H1 (cell line): Measurements from ENCODE around the gene CCDC28A. TPM values are rescaled to one million over a fixed set of nuclear protein-coding genes. Genes with fewer than 3 reads are reported as not detected.

ENCODE experiments used
- HDAC2 ChIP-seq, 2 experiments: fragments of 300-600 bp in 1 of 2; sonication (generic) in 1 of 2; IDR thresholded peaks; 2 replicates each; pipeline ENCODE4 v1.6.1; 2011 to 2012; ENCODE audit warnings: low read depth in 2 of 2, low read length in 2 of 2, mild to moderate bottlenecking in 2 of 2, moderate library complexity in 2 of 2, borderline replicate concordance in 1 of 2, inconsistent platforms in 1 of 2
- PHF8 ChIP-seq: fragments of 200-600 bp; sonication (generic); conservative IDR thresholded peaks from 2 replicates; pipeline ENCODE4 v1.7.1; 2012; ENCODE audit warnings: low read depth, mild to moderate bottlenecking, inconsistent platforms, low read length, moderate library complexity
- POLR2A ChIP-seq, 2 experiments: IDR thresholded peaks; 1 replicate in 1 of 2; 2 replicates in 1 of 2; pipeline ENCODE4 v1.6.1; 2011; ENCODE audit warnings: low read depth in 2 of 2, low read length in 2 of 2, mild to moderate bottlenecking in 2 of 2; ENCODE audit errors: control extremely low read depth in 1 of 2
- POU5F1 ChIP-seq: IDR thresholded peaks from 2 replicates; pipeline ENCODE4 v1.6.1; 2011; ENCODE audit warnings: low read depth, mild to moderate bottlenecking, low read length, moderate library complexity
- SIN3A ChIP-seq, 2 experiments: IDR thresholded peaks in 1 of 2; conservative IDR thresholded peaks in 1 of 2; 2 replicates each; pipeline ENCODE4 v1.6.1; 2011 to 2012; ENCODE audit warnings: low read length in 2 of 2, improper control_type of control experiment in 1 of 2, low read depth in 1 of 2, mild to moderate bottlenecking in 1 of 2
- SIRT6 ChIP-seq: IDR thresholded peaks from one replicate; pipeline ENCODE4 v1.7.1; 2012; ENCODE audit warnings: low read length, inconsistent platforms
- TCF12 ChIP-seq: IDR thresholded peaks from 2 replicates; pipeline ENCODE4 v1.6.1; 2011; ENCODE audit warnings: low read depth, mild to moderate bottlenecking, low read length
- YY1 ChIP-seq: IDR thresholded peaks from 2 replicates; pipeline ENCODE4 v1.6.1; 2011; ENCODE audit warnings: low read depth, mild to moderate bottlenecking, low read length
- ZNF274 ChIP-seq: IDR thresholded peaks from 2 replicates; pipeline ENCODE4 v1.7.0; 2012; ENCODE audit warnings: low read length, borderline replicate concordance; ENCODE audit errors: extremely low read depth
- polyA plus RNA-seq, 7 experiments: library from polyadenylated mRNA; depleted of rRNA in 3 of 7; stranded (reverse) in 5 of 7; unstranded in 2 of 7; fragments of >200 nt in 5 of 7; fragments of 200-250 nt in 2 of 7; gene quantifications; 1 replicate in 5 of 7; 2 replicates in 1 of 7; 4 replicates in 1 of 7; pipeline versions ENCODE4 v1.2.1 to v1.2.3, GENCODE V29; 2011 to 2013; ENCODE audit warnings: missing spikeins in 2 of 7, mixed read lengths in 2 of 7
- total RNA-seq: library from RNA; stranded (reverse); fragmentation: NEBNext Ultra II Directional; extraction: Animal tissue kit (Norgen Biotek cat#: 25700); gene quantifications from 2 replicates; pipeline ENCODE4 v1.2.1, GENCODE V29; 2021

CCDC28A gene
- total and polyA plus RNA-seq, 2 of the 8 experiments (the other 6 are each of a cell fraction or from before 2014, with no cell fraction given), result 9.6 to 12.1 TPM

- TF ChIP-seq TCF12 (no peak), YY1 (peak; percentile 39; the same call in 1 of the 2 replicates), HDAC2 (IDR thresholded peaks at IDR 0.05; ENCODE audit: borderline replicate concordance in 1 of 2, low read depth in 2 of 2, low read length in 2 of 2) (peak; percentile 26 to 62; a peak in 2 of 4 replicates), POLR2A (IDR thresholded peaks at IDR 0.05; ENCODE audit: control extremely low read depth in 1 of 2, low read depth in 2 of 2, low read length in 2 of 2) (peak in 1 of 2 experiments; percentile 45; a peak in 1 of 3 replicates), ZNF274 (no peak), PHF8 (peak; percentile 37; the same call in 1 of the 2 replicates), SIRT6 (no peak), POU5F1 (no peak), SIN3A (conservative IDR thresholded peaks at IDR 0.05 in 1 of 2, IDR thresholded peaks at IDR 0.05 in 1 of 2; ENCODE audit: low read depth in 1 of 2, low read length in 2 of 2) (no peak)
These were observed 22.4 kb downstream of the CCDC28A start, which contains the start of gene ECT2L (continued) for GRCh38 chr6:138795809-138796603.
